ENCODE measurements around the gene MKNK2.
"Not testable (repeated sequence)": the region's sequence is repeated elsewhere in the genome, so short reads cannot be mapped to it uniquely, and the experiment has no call there.

The MKNK2 gene

DNA sequence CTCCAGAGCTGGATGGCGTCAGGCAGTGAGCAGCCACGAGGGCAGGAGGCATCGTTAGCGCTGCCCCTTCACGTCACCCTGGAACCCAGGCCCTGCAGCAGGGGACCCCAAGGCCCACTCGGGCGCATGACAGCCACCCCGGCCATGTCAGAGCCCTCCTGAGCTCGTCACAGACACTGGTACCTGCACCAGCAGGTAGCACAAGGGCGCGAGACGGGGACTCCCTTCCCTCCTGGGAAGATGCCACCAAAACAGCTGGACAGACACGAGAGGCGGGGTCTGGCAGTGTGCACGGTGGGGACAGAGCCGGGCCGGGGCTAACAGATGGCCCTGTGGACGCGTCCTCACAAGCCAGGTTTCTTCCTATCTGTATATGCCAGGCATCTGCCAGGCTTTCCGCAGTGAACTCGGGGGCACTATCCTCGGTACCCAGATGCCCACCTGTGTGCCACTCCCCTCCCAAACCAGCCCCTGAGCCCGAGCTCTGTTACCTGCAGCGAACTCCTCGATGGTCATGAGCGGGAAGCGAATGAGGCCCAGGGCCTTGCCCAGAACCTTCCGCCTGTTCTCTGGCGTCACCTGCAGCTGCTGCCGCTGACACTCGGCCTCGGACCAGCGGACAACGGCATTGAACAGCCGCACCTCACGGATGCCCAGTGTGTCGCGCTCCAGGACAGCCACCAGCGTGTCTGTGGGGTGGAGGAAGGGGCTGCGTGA lies 61.4 kb downstream of the MKNK2 start:
- DNase-seq = no peak

GRCh38 chr19:1988464-1988863 lies 62.6 kb downstream of the MKNK2 start:
- not testable (repeated sequence) for DNase-seq

All from activated CD8-positive, alpha-beta memory T cell treated with anti-CD3 and anti-CD28 coated beads, Interleukin-2, amount 50 U/mL, for 48 hours (primary cell).